GM13977 (cell line): Measurements from ENCODE around the gene OTUD1.

Experiments
- DNase-seq: peaks from one replicate; pipeline ENCODE4 v3.0.0; 2012; ENCODE audit warnings: low spot score
- CTCF ChIP-seq: IDR thresholded peaks from 2 replicates; pipeline ENCODE4 v1.5.1; 2012; ENCODE audit warnings: mild to moderate bottlenecking, control low read depth; ENCODE audit not compliant: insufficient read depth; ENCODE audit errors: extremely low read depth, missing control alignments
- in situ Hi-C: fragments of 300-500 bp; cut with MboI; formaldehyde crosslinking; loops from one replicate; pipeline ENCODE4 v1.12.0; 2022; ENCODE audit warnings: low sequenced_read_pairs, low pct_unique_long_range_greater_than_20kb, mixed read lengths, inconsistent platforms; ENCODE audit not compliant: unreplicated experiment

The OTUD1 gene

DNA sequence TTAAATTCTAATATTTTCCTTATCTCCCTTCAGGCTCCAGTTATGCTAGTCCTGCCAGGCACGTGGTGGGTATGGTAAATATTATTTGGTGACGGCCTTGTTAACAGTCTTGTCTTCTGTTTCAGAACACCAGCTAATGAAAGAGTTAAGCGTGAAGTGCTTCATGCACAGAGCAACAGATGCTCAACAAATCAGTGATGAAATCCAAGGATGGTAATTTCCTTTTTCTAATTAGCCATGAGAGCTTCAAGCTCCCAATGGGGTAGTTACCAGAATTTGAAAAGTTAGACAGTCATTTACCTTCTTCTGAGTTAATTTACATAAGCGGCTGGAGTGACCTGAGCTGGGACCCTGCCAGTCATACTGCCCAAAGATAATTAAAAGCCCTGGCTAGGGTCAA lies 1.9 kb upstream of the OTUD1 start:
- DNase-seq = no peak
- in situ Hi-C loops = no loop called here
- TF ChIP-seq CTCF = no peak

GRCh38 chr10:23437963-23438546 lies 820 bp upstream of the OTUD1 start:
- DNase-seq = no peak
- no peak for TF ChIP-seq CTCF
- in situ Hi-C loops = no loop called here

DNA sequence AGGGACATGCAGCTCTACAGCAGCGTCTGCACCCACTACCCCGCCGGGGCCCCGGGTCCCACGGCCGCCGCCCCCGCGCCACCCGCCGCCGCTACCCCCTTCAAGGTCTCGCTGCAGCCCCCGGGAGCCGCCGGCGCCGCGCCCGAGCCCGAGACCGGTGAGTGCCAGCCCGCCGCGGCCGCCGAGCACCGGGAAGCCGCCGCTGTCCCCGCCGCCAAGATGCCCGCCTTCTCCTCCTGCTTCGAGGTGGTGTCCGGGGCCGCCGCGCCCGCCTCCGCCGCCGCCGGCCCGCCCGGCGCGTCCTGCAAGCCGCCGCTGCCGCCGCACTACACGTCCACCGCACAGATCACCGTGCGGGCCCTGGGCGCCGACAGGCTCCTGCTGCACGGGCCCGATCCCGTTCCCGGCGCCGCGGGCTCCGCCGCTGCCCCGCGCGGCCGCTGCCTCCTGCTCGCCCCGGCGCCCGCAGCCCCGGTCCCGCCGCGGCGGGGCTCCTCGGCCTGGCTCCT lies 631 bp downstream of the OTUD1 start:
- in situ Hi-C loops = no loop called here
- TF ChIP-seq CTCF = no peak
- peak; percentile 64 for DNase-seq

DNA sequence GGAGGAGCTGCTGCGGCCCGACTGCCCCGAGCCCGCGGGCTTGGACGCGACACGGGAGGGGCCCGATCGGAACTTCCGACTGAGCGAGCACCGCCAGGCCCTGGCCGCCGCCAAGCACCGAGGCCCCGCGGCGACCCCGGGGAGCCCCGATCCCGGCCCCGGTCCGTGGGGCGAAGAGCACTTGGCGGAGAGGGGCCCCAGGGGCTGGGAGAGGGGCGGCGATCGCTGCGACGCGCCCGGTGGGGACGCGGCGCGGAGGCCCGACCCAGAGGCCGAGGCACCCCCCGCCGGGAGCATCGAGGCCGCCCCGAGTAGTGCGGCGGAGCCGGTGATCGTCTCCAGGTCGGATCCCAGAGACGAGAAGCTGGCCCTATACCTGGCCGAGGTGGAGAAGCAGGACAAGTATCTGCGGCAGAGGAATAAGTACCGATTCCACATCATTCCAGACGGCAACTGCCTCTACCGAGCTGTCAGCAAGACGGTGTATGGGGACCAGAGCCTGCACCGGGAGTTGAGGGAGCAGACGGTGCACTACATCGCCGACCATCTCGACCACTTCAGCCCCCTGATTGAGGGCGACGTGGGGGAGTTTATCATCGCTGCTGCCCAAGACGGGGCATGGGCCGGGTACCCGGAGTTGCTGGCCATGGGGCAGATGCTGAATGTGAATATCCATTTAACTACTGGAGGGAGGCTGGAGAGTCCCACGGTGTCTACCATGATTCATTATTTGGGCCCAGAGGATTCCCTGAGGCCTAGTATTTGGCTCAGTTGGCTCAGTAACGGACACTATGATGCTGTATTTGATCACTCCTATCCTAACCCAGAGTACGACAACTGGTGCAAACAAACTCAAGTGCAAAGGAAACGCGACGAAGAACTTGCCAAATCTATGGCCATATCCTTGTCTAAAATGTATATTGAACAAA lies 1.4 kb downstream of the OTUD1 start:
- TF ChIP-seq CTCF = no peak
- in situ Hi-C loops = no loop called here
- DNase-seq = peak; percentile 63

DNA sequence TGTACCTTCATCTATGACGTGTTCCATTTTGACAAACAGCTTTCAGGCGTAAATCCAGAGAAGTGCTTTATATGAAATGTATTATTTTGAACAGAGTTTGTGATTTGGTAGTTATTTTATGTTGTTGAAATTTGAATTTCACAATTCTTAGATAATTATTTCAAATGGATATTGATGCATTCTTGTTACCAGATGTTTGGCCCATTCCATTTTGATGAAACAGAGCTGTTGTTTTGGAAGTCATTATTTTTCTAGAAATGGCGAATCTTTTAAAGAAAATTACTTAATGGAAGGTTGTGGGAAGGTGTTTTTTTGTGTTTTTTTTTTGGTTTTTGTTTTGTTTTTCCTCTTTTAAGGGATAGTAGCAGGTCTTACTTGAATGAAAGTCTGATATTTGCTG lies 2.4 kb downstream of the OTUD1 start:
- in situ Hi-C loops = no loop called here
- no peak for TF ChIP-seq CTCF

GRCh38 chr10:23442936-23443335 lies 4.1 kb downstream of the OTUD1 start:
- TF ChIP-seq CTCF = no peak
- in situ Hi-C loops = no loop called here
- no peak for DNase-seq

More for the DNA sequence above, 2.4 kb downstream of the OTUD1 start:
- DNase-seq = no peak
